H1 (cell line): ENCODE data around the gene ELSPBP1. TPM values are rescaled to one million over a fixed set of nuclear protein-coding genes. Genes with fewer than 3 reads are reported as not detected.

Source experiments
- CTCF ChIA-PET: fragments of 300-600 bp; sonication (Branson Sonifier 250); formaldehyde crosslinking; loops from one replicate; lab custom pipeline; 2021; ENCODE audit not compliant: partially characterized antibody; lab: Charles Lee
- POLR2A ChIA-PET: fragments of 300-600 bp; sonication (Branson Sonifier 250); formaldehyde crosslinking; loops from one replicate; lab custom pipeline; 2021; ENCODE audit warnings: inconsistent platforms; ENCODE audit not compliant: partially characterized antibody; lab: Charles Lee
- DNase-seq, 2 experiments: peaks; one replicate each; pipeline versions ENCODE4 v3.0.0 to v3.0.0-alpha.2; 2010 to 2022; ENCODE audit warnings: low spot score in 2 of 2, low read depth in 1 of 2, mixed read lengths in 1 of 2
- FAIRE-seq: peaks from 2 replicates; lab custom pipeline; 2011; peaks lifted over from hg19 to GRCh38; lab: Jason Lieb, UNC
- H2AFZ ChIP-seq: 2 replicates; pipeline ENCODE4 v1.8.1; 2012; ENCODE audit warnings: low read length, inconsistent platforms
- H2AK5ac ChIP-seq: 2 replicates; pipeline ENCODE4 v1.6.1; 2013; ENCODE audit warnings: low read depth, low read length
- H2BK120ac ChIP-seq: replicated peaks from 2 replicates; pipeline ENCODE3; 2013; ENCODE audit warnings: low read depth, low read length, inconsistent platforms
- H2BK12ac ChIP-seq: 2 replicates; pipeline ENCODE4 v1.6.1; 2013; ENCODE audit warnings: low read depth, low read length
- H2BK15ac ChIP-seq: 2 replicates; pipeline ENCODE4 v1.6.1; 2013; ENCODE audit warnings: low read length
- H2BK20ac ChIP-seq: 2 replicates; pipeline ENCODE4 v1.6.1; 2013; ENCODE audit warnings: low read length
- H2BK5ac ChIP-seq: 2 replicates; pipeline ENCODE4 v1.6.1; 2013; ENCODE audit warnings: low read depth, low read length
- H3K14ac ChIP-seq: 2 replicates; pipeline ENCODE4 v1.6.1; 2013; ENCODE audit warnings: inconsistent platforms; ENCODE audit not compliant: insufficient read length
- H3K18ac ChIP-seq: 2 replicates; pipeline ENCODE4 v1.6.1; 2013; ENCODE audit warnings: low read length; ENCODE audit errors: extremely low read depth
- H3K23ac ChIP-seq: 2 replicates; pipeline ENCODE4 v1.6.1; 2013; ENCODE audit warnings: inconsistent platforms; ENCODE audit not compliant: insufficient read length
- H3K23me2 ChIP-seq: 2 replicates; pipeline ENCODE4 v1.6.1; 2013; ENCODE audit warnings: low read depth, low read length
- H3K27ac ChIP-seq: 2 replicates; pipeline ENCODE4 v1.6.1; 2011; ENCODE audit warnings: low read depth, low read length, inconsistent platforms
- H3K27me3 ChIP-seq, 4 experiments: replicated peaks in 1 of 4; 1 replicate in 1 of 4; 2 replicates in 3 of 4; pipeline versions ENCODE4 v1.6.1 to v1.8.1; 2011 to 2013; ENCODE audit warnings: low read length in 3 of 4, mild to moderate bottlenecking in 3 of 4, inconsistent platforms in 2 of 4, mixed read lengths in 2 of 4, moderate library complexity in 1 of 4; ENCODE audit not compliant: control insufficient read depth in 3 of 4, insufficient read depth in 3 of 4; ENCODE audit errors: extremely low read depth in 1 of 4
- H3K36me3 ChIP-seq, 4 experiments: 2 replicates each; pipeline versions ENCODE4 v1.6.1 to v1.8.1; 2011 to 2013; ENCODE audit warnings: mild to moderate bottlenecking in 4 of 4, low read length in 3 of 4, moderate library complexity in 2 of 4, control low read depth in 1 of 4, inconsistent platforms in 1 of 4; ENCODE audit not compliant: insufficient read depth in 4 of 4, control insufficient read depth in 2 of 4
- H3K4ac ChIP-seq: replicated peaks from 2 replicates; pipeline ENCODE3; 2013; ENCODE audit warnings: low read length, low read depth, mixed read lengths, inconsistent platforms; ENCODE audit not compliant: insufficient read length
- H3K4me1 ChIP-seq, 4 experiments: replicated peaks in 1 of 4; 1 replicate in 1 of 4; 2 replicates in 3 of 4; pipeline versions ENCODE4 v1.6.1 to v1.8.1; 2011 to 2013; ENCODE audit warnings: low read length in 3 of 4, inconsistent platforms in 2 of 4, mixed read lengths in 1 of 4; ENCODE audit not compliant: insufficient read depth in 4 of 4, control insufficient read depth in 3 of 4
- H3K4me2 ChIP-seq, 2 experiments: 2 replicates each; pipeline versions ENCODE4 v1.6.1 to v1.8.1; 2011 to 2013; ENCODE audit warnings: low read depth in 2 of 2, low read length in 2 of 2, control low read depth in 1 of 2, inconsistent platforms in 1 of 2, mild to moderate bottlenecking in 1 of 2; ENCODE audit not compliant: insufficient read depth in 1 of 2
- H3K4me3 ChIP-seq, 4 experiments: fragments of 200-600, 300-600 bp in 1 of 4; sonication (generic), shearing (Covaris generic), sonication (Bioruptor Twin) in 1 of 4; 2 replicates each; pipeline versions ENCODE4 v1.5.1 to v1.8.1; 2011 to 2016; ENCODE audit warnings: low read length in 4 of 4, low read depth in 3 of 4, control low read depth in 2 of 4, inconsistent platforms in 2 of 4, mild to moderate bottlenecking in 2 of 4, mixed read lengths in 1 of 4, moderate library complexity in 1 of 4; ENCODE audit not compliant: insufficient read depth in 2 of 4; ENCODE audit errors: extremely low read depth in 1 of 4
- H3K56ac ChIP-seq: replicated peaks from 2 replicates; pipeline ENCODE3; 2013; ENCODE audit warnings: low read depth, mild to moderate bottlenecking, mixed read lengths, low read length, inconsistent platforms; ENCODE audit not compliant: insufficient read length
- H3K79me1 ChIP-seq: 2 replicates; pipeline ENCODE4 v1.6.1; 2013; ENCODE audit warnings: low read depth, low read length, control low read depth
- H3K79me2 ChIP-seq, 2 experiments: 2 replicates each; pipeline versions ENCODE4 v1.6.1 to v1.8.1; 2012 to 2013; ENCODE audit warnings: low read length in 2 of 2, mild to moderate bottlenecking in 2 of 2, inconsistent platforms in 1 of 2; ENCODE audit not compliant: insufficient read depth in 2 of 2, control insufficient read depth in 1 of 2
- H3K9ac ChIP-seq, 4 experiments: replicated peaks in 1 of 4; 1 replicate in 1 of 4; 2 replicates in 3 of 4; pipeline versions ENCODE4 v1.6.1 to v1.8.1; 2011 to 2013; ENCODE audit warnings: low read depth in 3 of 4, low read length in 3 of 4, control low read depth in 2 of 4, mild to moderate bottlenecking in 2 of 4, moderate library complexity in 2 of 4, inconsistent platforms in 1 of 4; ENCODE audit errors: extremely low read depth in 1 of 4
- H3K9me3 ChIP-seq, 2 experiments: 2 replicates each; pipeline versions ENCODE4 v1.6.1 to v1.8.1; 2012 to 2013; ENCODE audit warnings: mild to moderate bottlenecking in 2 of 2, moderate library complexity in 2 of 2, control low read depth in 1 of 2, inconsistent platforms in 1 of 2, low read depth in 1 of 2, low read length in 1 of 2, mixed read lengths in 1 of 2; ENCODE audit not compliant: insufficient read depth in 2 of 2
- H4K20me1 ChIP-seq, 2 experiments: replicated peaks in 1 of 2; 2 replicates each; pipeline versions ENCODE3 to v1.8.1; 2011 to 2013; ENCODE audit warnings: inconsistent platforms in 2 of 2, low read length in 2 of 2, mild to moderate bottlenecking in 1 of 2; ENCODE audit not compliant: insufficient read depth in 2 of 2, control insufficient read depth in 1 of 2
- H4K5ac ChIP-seq: 2 replicates; pipeline ENCODE4 v1.6.1; 2013; ENCODE audit warnings: low read length, low read depth, mixed read lengths, inconsistent platforms; ENCODE audit not compliant: insufficient read length
- H4K8ac ChIP-seq: 2 replicates; pipeline ENCODE4 v1.8.0; 2013; ENCODE audit warnings: mild to moderate bottlenecking, moderate library complexity, low read length, inconsistent platforms; ENCODE audit not compliant: insufficient read depth; ENCODE audit errors: extremely low read depth
- H4K91ac ChIP-seq: replicated peaks from 2 replicates; pipeline ENCODE3; 2013; ENCODE audit warnings: low read length, mixed read lengths, inconsistent platforms; ENCODE audit not compliant: insufficient read length
- ATF2 ChIP-seq: IDR thresholded peaks from 2 replicates; pipeline ENCODE4 v1.6.1; 2012; ENCODE audit warnings: low read length, inconsistent platforms
- BCL11A ChIP-seq, 2 experiments: IDR thresholded peaks; one replicate each; pipeline ENCODE4 v1.6.1; 2011; ENCODE audit warnings: low read depth in 2 of 2, low read length in 2 of 2, mild to moderate bottlenecking in 2 of 2
- CREB1 ChIP-seq: IDR thresholded peaks from 2 replicates; pipeline ENCODE4 v1.6.1; 2012; ENCODE audit warnings: inconsistent platforms
- CTBP2 ChIP-seq: IDR thresholded peaks from 2 replicates; pipeline ENCODE4 v1.7.0; 2011; ENCODE audit warnings: borderline replicate concordance, mild to moderate bottlenecking, moderate library complexity, mixed read lengths, low read length; ENCODE audit not compliant: insufficient read depth, insufficient read length
- MAX ChIP-seq: IDR thresholded peaks from 2 replicates; pipeline ENCODE4 v1.6.1; 2012; ENCODE audit warnings: inconsistent platforms
- RBBP5 ChIP-seq: IDR thresholded peaks from 2 replicates; pipeline ENCODE4 v1.7.1; 2012; ENCODE audit warnings: low read depth, mild to moderate bottlenecking, inconsistent platforms, low read length, moderate library complexity, borderline replicate concordance
- RNF2 ChIP-seq: fragments of 200-900, 300-1000 bp; sonication (generic); IDR thresholded peaks from 2 replicates; pipeline ENCODE4 v1.7.1; 2016; ENCODE audit warnings: borderline replicate concordance, low read depth, mild to moderate bottlenecking, antibody characterized with exemption, low read length; ENCODE audit not compliant: poor library complexity, severe bottlenecking; ENCODE audit errors: missing control alignments
- RXRA ChIP-seq: IDR thresholded peaks from 2 replicates; pipeline ENCODE4 v1.6.1; 2011; ENCODE audit warnings: low read depth, mild to moderate bottlenecking, low read length, moderate library complexity; ENCODE audit not compliant: insufficient read depth
- SP4 ChIP-seq: IDR thresholded peaks from 2 replicates; pipeline ENCODE4 v1.6.1; 2012; ENCODE audit warnings: low read length, inconsistent platforms
- TEAD4 ChIP-seq: IDR thresholded peaks from 2 replicates; pipeline ENCODE4 v1.6.1; 2012; ENCODE audit warnings: low read depth, low read length, inconsistent platforms, mixed read lengths
- YY1 ChIP-seq: IDR thresholded peaks from 2 replicates; pipeline ENCODE4 v1.6.1; 2011; ENCODE audit warnings: low read depth, mild to moderate bottlenecking, low read length
- WGBS, 2 experiments: shearing (Covaris generic) in 1 of 2; methylation state at CpG; one replicate each; pipeline versions ENCODE4 v1.1.6 to v1.1.7; 2013 to 2015; ENCODE audit warnings: low lambda C conversion rate in 2 of 2, mixed read lengths in 2 of 2, inconsistent platforms in 1 of 2, low coverage in 1 of 2, missing lambda C conversion rate in 1 of 2; ENCODE audit not compliant: insufficient replicate concordance in 2 of 2, insufficient coverage in 1 of 2, insufficient read length in 1 of 2; ENCODE audit errors: extremely low coverage in 1 of 2, missing lambda C conversion rate in 1 of 2; 5-methylcytosine and 5-hydroxymethylcytosine counted together
- polyA plus RNA-seq, 7 experiments: library from polyadenylated mRNA; depleted of rRNA in 3 of 7; stranded (reverse) in 5 of 7; unstranded in 2 of 7; fragments of >200 nt in 5 of 7; fragments of 200-250 nt in 2 of 7; gene quantifications; 1 replicate in 5 of 7; 2 replicates in 1 of 7; 4 replicates in 1 of 7; pipeline versions ENCODE4 v1.2.1 to v1.2.3, GENCODE V29; 2011 to 2013; ENCODE audit warnings: missing spikeins in 2 of 7, mixed read lengths in 2 of 7
- total RNA-seq: library from RNA; stranded (reverse); fragmentation: NEBNext Ultra II Directional; extraction: Animal tissue kit (Norgen Biotek cat#: 25700); gene quantifications from 2 replicates; pipeline ENCODE4 v1.2.1, GENCODE V29; 2021

ELSPBP1 gene
- total and polyA plus RNA-seq, 2 of the 8 experiments (the other 6 are each of a cell fraction or from before 2014, with no cell fraction given) = not detected

- no peaks in the 10 kb centered on the region for H3K36me3 ChIP-seq
- no peaks in the 10 kb centered on the region for H4K20me1 ChIP-seq
- CTCF ChIA-PET = interaction anchor here (0.7 to 2.3 kb wide), 2 partner anchors 17 to 55 kb away, joined by 3 to 7 read pairs; no protein-coding TSS in a partner anchor
- no peak overlapping the region for H3K14ac ChIP-seq
- no peak overlapping the region for H3K4ac ChIP-seq
- H4K5ac ChIP-seq = no peak overlapping the region
- H3K79me1 ChIP-seq = no peaks in the 10 kb centered on the region
- no peak overlapping the region for H2BK120ac ChIP-seq
- H3K23me2 ChIP-seq = peaks cover 2% of the 10 kb centered on the region; the same call in 1 of the 2 replicates
- 93% methylated on average over 1 of the region's 3 CpGs; no CpG with 5 or more reads in 1 of the 2 experiments for WGBS, 2 experiments
- no peak overlapping the region for H3K4me2 ChIP-seq
- no peaks in the 10 kb centered on the region for H3K9me3 ChIP-seq
- no peak overlapping the region for H4K8ac ChIP-seq
- TF ChIP-seq ATF2 (no peak), TEAD4 (no peak), CTBP2 (no peak), YY1 (no peak), RXRA (no peak), MAX (no peak), RBBP5 (no peak), RNF2 (no peak), SP4 (no peak), BCL11A (IDR thresholded peaks at IDR 0.05; ENCODE audit: low read depth in 2 of 2, low read length in 2 of 2) (no peak), CREB1 (no peak)
- TF ChIP-seq, all 59 proteins: peak for 0
- Histone ChIP-seq H2AFZ (no peak overlapping the region), H3K56ac (no peak overlapping the region), H4K91ac (no peak overlapping the region), H3K9ac (no peak overlapping the region), H2BK5ac (no peak overlapping the region), H3K27me3 (no peaks in the 10 kb centered on the region), H2BK15ac (no peak overlapping the region), H3K18ac (no peak overlapping the region), H3K79me2 (no peaks in the 10 kb centered on the region), H3K4me1 (no peaks in the 10 kb centered on the region), H2BK12ac (no peak overlapping the region), H2AK5ac (no peak overlapping the region), H3K4me3 (no peak overlapping the region), H2BK20ac (no peak overlapping the region), H3K27ac (no peak overlapping the region), H3K23ac (no peak overlapping the region)
- no peak for DNase-seq
- FAIRE-seq = no peak
- POLR2A ChIA-PET = no interaction called here
Measured at GRCh38 chr19:48023518-48023917, 29.1 kb downstream of the ELSPBP1 start.
